ENCODE measurements around the gene ADGRL2. TPM values are rescaled to one million over a fixed set of nuclear protein-coding genes. Genes with fewer than 3 reads are reported as not detected.
"Not testable (repeated sequence)": the region's sequence is repeated elsewhere in the genome, so short reads cannot be mapped to it uniquely, and the experiment has no call there.

ADGRL2 gene
- polyA plus RNA-seq, 1 of the 3 experiments (the other 2 are of a cell fraction), result 40.3 TPM

GRCh38 chr1:81869307-81869706, 68.6 kb downstream of the ADGRL2 start:
- TF ChIP-seq IRF3 (IDR thresholded peaks at IDR 0.05; ENCODE audit: low read depth, low read length), result no peak
- TF ChIP-seq ELF1 (IDR thresholded peaks at IDR 0.05), result no peak
- no peak for TF ChIP-seq GATA2 (CRISPR knock-in tag; IDR thresholded peaks at IDR 0.05)
- TF ChIP-seq NFIC (IDR thresholded peaks at IDR 0.05; ENCODE audit: borderline replicate concordance), result no peak
- TF ChIP-seq CHD2 (IDR thresholded peaks at IDR 0.05; ENCODE audit: low read length, partially characterized antibody), result no peak
- no peak for TF ChIP-seq FOSL2 (IDR thresholded peaks at IDR 0.05; ENCODE audit: borderline replicate concordance, low read depth)
- TF ChIP-seq NRF1 (IDR thresholded peaks at IDR 0.05; ENCODE audit: low read depth, low read length), result no peak
- TF ChIP-seq PBX3 (IDR thresholded peaks at IDR 0.05), result no peak
- no peak for TF ChIP-seq USF2 (IDR thresholded peaks at IDR 0.05; ENCODE audit: borderline replicate concordance, low read depth, low read length)
- TF ChIP-seq MEF2A (IDR thresholded peaks at IDR 0.05; ENCODE audit: borderline replicate concordance, low read depth), result no peak
- TF ChIP-seq MAX (IDR thresholded peaks at IDR 0.05; ENCODE audit: low read depth), result no peak
- no peak for TF ChIP-seq YY1 (IDR thresholded peaks at IDR 0.05; ENCODE audit: low read depth)
- TF ChIP-seq RXRA (IDR thresholded peaks at IDR 0.05; ENCODE audit: borderline replicate concordance, low read depth), result no peak
- no peak for TF ChIP-seq MXI1 (IDR thresholded peaks at IDR 0.05; ENCODE audit: low read depth, low read length)
- no peak for TF ChIP-seq JUND (IDR thresholded peaks at IDR 0.05)
- H3K79me2 ChIP-seq (ENCODE audit: insufficient read depth), result peaks cover 60% of the 10 kb centered on the region
- no peak overlapping the region for H2AFZ ChIP-seq (ENCODE audit: low read depth)
- CTCF ChIA-PET, result no interaction called here
- POLR2A ChIA-PET, result no interaction called here
- H3K9me3 ChIP-seq, result no peaks in the 10 kb centered on the region
- H3K9me2 ChIP-seq, result no peaks in the 10 kb centered on the region; the same call in 1 of the 2 replicates
- H4K20me1 ChIP-seq (ENCODE audit: insufficient read depth), result peaks cover 4% of the 10 kb centered on the region; the same call in 1 of the 2 replicates
- H3K4me2 ChIP-seq, result no peak overlapping the region
- peaks cover 3% of the 10 kb centered on the region for H3F3A ChIP-seq (replicated peaks; ENCODE audit: insufficient read depth)
- H3K27ac ChIP-seq (ENCODE audit: low read depth in 2 of 2, low read length in 1 of 2), result no peak overlapping the region
- peaks cover 0 to 3% of the 10 kb centered on the region in 2 experiments for H3K36me3 ChIP-seq (replicated peaks in 1 of 2; ENCODE audit: control insufficient read depth in 1 of 2, insufficient read depth in 2 of 2, low read length in 1 of 2)
- no peak for DNase-seq
- WGBS (ENCODE audit: low lambda C conversion rate), result 90% methylated on average over 2 of the region's 2 CpGs
- no peaks in the 10 kb centered on the region for H3K27me3 ChIP-seq (ENCODE audit: insufficient read depth)
- no peak overlapping the region for H3K4me3 ChIP-seq (ENCODE audit: low read depth in 2 of 2, low read length in 1 of 2)
- H3K9ac ChIP-seq, result no peak overlapping the region
- H3K4me1 ChIP-seq (ENCODE audit: control insufficient read depth in 1 of 2, insufficient read depth in 2 of 2, low read depth in 1 of 2, low read length in 1 of 2), result peaks cover 2 to 10% of the 10 kb centered on the region in 2 experiments; a peak in 1 of 4 replicates

- H3K4me3 ChIP-seq (ENCODE audit: low read depth in 2 of 2, low read length in 1 of 2); H3K27me3 ChIP-seq (ENCODE audit: insufficient read depth); H3K36me3 ChIP-seq (replicated peaks in 1 of 2; ENCODE audit: control insufficient read depth in 1 of 2, insufficient read depth in 2 of 2, low read length in 1 of 2); H3K27ac ChIP-seq (ENCODE audit: low read depth in 2 of 2, low read length in 1 of 2); DNase-seq; H3K9me3 ChIP-seq; H3K9ac ChIP-seq; CTCF ChIA-PET; H3K9me2 ChIP-seq; H3F3A ChIP-seq (replicated peaks; ENCODE audit: insufficient read depth); POLR2A ChIA-PET; H3K4me2 ChIP-seq; H2AFZ ChIP-seq (ENCODE audit: low read depth): not testable (repeated sequence)
- Histone ChIP-seq H3K4me1 (ENCODE audit: control insufficient read depth in 1 of 2, insufficient read depth in 2 of 2, low read depth in 1 of 2, low read length in 1 of 2) (peaks cover 0 to 15% of the 10 kb centered on the region in 2 experiments; a peak in 3 of 4 replicates), H4K20me1 (ENCODE audit: insufficient read depth) (peaks cover 12% of the 10 kb centered on the region; the same call in 1 of the 2 replicates), H3K79me2 (ENCODE audit: insufficient read depth) (peaks cover 75% of the 10 kb centered on the region)
- 100% methylated on average over 3 of the region's 3 CpGs for WGBS (ENCODE audit: low lambda C conversion rate)
Measured at GRCh38 chr1:81871091-81871490, 70.4 kb downstream of the ADGRL2 start.

Measured in SK-N-SH (cell line).